Neural cell (in vitro differentiated cells): ENCODE results near the gene KRAS. TPM values are rescaled to one million over a fixed set of nuclear protein-coding genes. Genes with fewer than 3 reads are reported as not detected.

Source experiments
- H2AFZ ChIP-seq: fragments of 200-600, 300-800 bp; sonication (generic), shearing (Covaris generic); 2 replicates; pipeline ENCODE4 v1.6.0; 2014; ENCODE audit warnings: low read depth, mild to moderate bottlenecking, antibody characterized with exemption, low read length, moderate library complexity
- H3F3A ChIP-seq: fragments of 200-600 bp; shearing (Covaris generic); 2 replicates; pipeline ENCODE4 v1.6.1; 2016; ENCODE audit warnings: mild to moderate bottlenecking, moderate library complexity, mixed read lengths, antibody characterized with exemption, low read length; ENCODE audit not compliant: insufficient read depth, poor library complexity, severe bottlenecking
- H3K27ac ChIP-seq: fragments of 200-600, 300-800 bp; sonication (generic), shearing (Covaris generic); 2 replicates; pipeline ENCODE4 v1.5.1; 2014; ENCODE audit warnings: mild to moderate bottlenecking, low read length, moderate library complexity
- H3K27me3 ChIP-seq: fragments of 300-800, 200-600 bp; sonication (generic), shearing (Covaris generic); 2 replicates; pipeline ENCODE4 v1.6.0; 2014; ENCODE audit warnings: mild to moderate bottlenecking, low read depth, low read length, moderate library complexity; ENCODE audit not compliant: insufficient read depth
- H3K36me3 ChIP-seq: fragments of 300-800, 200-600 bp; sonication (generic), shearing (Covaris generic); 2 replicates; pipeline ENCODE4 v1.5.1; 2014; ENCODE audit warnings: mild to moderate bottlenecking, antibody characterized with exemption, low read length, moderate library complexity; ENCODE audit not compliant: insufficient read depth
- H3K4me2 ChIP-seq: fragments of 300-800, 200-600 bp; sonication (generic), shearing (Covaris generic); 2 replicates; pipeline ENCODE4 v1.6.0; 2014; ENCODE audit warnings: mild to moderate bottlenecking, low read length
- H3K4me3 ChIP-seq: fragments of 300-800, 200-600 bp; sonication (generic), shearing (Covaris generic); 2 replicates; pipeline ENCODE4 v1.5.1; 2014; ENCODE audit warnings: mild to moderate bottlenecking, low read length, moderate library complexity
- H3K79me2 ChIP-seq: fragments of 200-600 bp; shearing (Covaris generic); replicated peaks from 2 replicates; pipeline ENCODE4 v1.6.0; 2014; ENCODE audit warnings: mild to moderate bottlenecking, low read length, moderate library complexity; ENCODE audit not compliant: insufficient read depth
- H3K9ac ChIP-seq: fragments of 300-800, 200-600 bp; sonication (generic), shearing (Covaris generic); 2 replicates; pipeline ENCODE4 v1.6.1; 2016; ENCODE audit warnings: mild to moderate bottlenecking, low read length, mixed read lengths
- H3K9me2 ChIP-seq: fragments of 200-600 bp; shearing (Covaris generic); 2 replicates; pipeline ENCODE4 v1.6.1; 2016; ENCODE audit warnings: mild to moderate bottlenecking, low read length, mixed read lengths; ENCODE audit not compliant: insufficient read depth
- H3K9me3 ChIP-seq: fragments of 200-600, 300-800 bp; sonication (generic), shearing (Covaris generic); 2 replicates; pipeline ENCODE4 v1.6.1; 2016; ENCODE audit warnings: mild to moderate bottlenecking, mixed run types, low read length, moderate library complexity, mixed read lengths
- H4K20me1 ChIP-seq: fragments of 200-600 bp; shearing (Covaris generic); 2 replicates; pipeline ENCODE4 v1.6.1; 2016; ENCODE audit warnings: mild to moderate bottlenecking, mixed run types; ENCODE audit not compliant: insufficient read depth
- EP300 ChIP-seq: fragments of 450-650 bp; conservative IDR thresholded peaks from 2 replicates; pipeline ENCODE4 v1.6.1; 2014; ENCODE audit warnings: antibody characterized with exemption, mild to moderate bottlenecking, moderate library complexity; ENCODE audit not compliant: poor library complexity, severe bottlenecking
- EZH2 ChIP-seq: fragments of 200-600, 300-800 bp; shearing (Covaris generic), sonication (generic); IDR thresholded peaks from 2 replicates; pipeline ENCODE4 v1.6.1; 2014; ENCODE audit warnings: antibody characterized with exemption, low read length, borderline replicate concordance, mild to moderate bottlenecking; ENCODE audit not compliant: insufficient read depth, poor library complexity, severe bottlenecking
- MXI1 ChIP-seq: fragments of 450-650 bp; conservative IDR thresholded peaks from 2 replicates; pipeline ENCODE4 v1.6.1; 2014; ENCODE audit warnings: antibody characterized with exemption, mild to moderate bottlenecking; ENCODE audit not compliant: poor library complexity, severe bottlenecking
- POLR2AphosphoS5 ChIP-seq: IDR thresholded peaks from 2 replicates; pipeline ENCODE4 v1.6.1; 2012
- RAD21 ChIP-seq: fragments of 450-650 bp; conservative IDR thresholded peaks from 2 replicates; pipeline ENCODE4 v1.6.1; 2014; ENCODE audit warnings: antibody characterized with exemption, mild to moderate bottlenecking, moderate library complexity
- SMC3 ChIP-seq: fragments of 450-650 bp; conservative IDR thresholded peaks from 2 replicates; pipeline ENCODE4 v1.6.1; 2014; ENCODE audit warnings: antibody characterized with exemption, mild to moderate bottlenecking, moderate library complexity; ENCODE audit not compliant: poor library complexity
- TAF1 ChIP-seq: IDR thresholded peaks from 2 replicates; pipeline ENCODE4 v1.6.1; 2012; ENCODE audit warnings: low read depth
- polyA plus RNA-seq: library from polyadenylated mRNA; depleted of rRNA; stranded (reverse); fragments of >200 nt; gene quantifications from 2 replicates; pipeline ENCODE4 v1.2.3, GENCODE V29; 2014
- TF ChIP-seq, protein P1 (sequence below): IDR thresholded peaks from 2 replicates; pipeline ENCODE4 v1.6.1; 2012; ENCODE audit warnings: borderline replicate concordance
- TF ChIP-seq, protein P2 (sequence below): fragments of 450-650 bp; IDR thresholded peaks from 2 replicates; pipeline ENCODE4 v1.5.1; 2014; ENCODE audit warnings: antibody characterized with exemption, mild to moderate bottlenecking, moderate library complexity; ENCODE audit not compliant: poor library complexity, severe bottlenecking

KRAS gene
- polyA plus RNA-seq, 1 donor from 2014 or later = 34.7 TPM

DNA sequence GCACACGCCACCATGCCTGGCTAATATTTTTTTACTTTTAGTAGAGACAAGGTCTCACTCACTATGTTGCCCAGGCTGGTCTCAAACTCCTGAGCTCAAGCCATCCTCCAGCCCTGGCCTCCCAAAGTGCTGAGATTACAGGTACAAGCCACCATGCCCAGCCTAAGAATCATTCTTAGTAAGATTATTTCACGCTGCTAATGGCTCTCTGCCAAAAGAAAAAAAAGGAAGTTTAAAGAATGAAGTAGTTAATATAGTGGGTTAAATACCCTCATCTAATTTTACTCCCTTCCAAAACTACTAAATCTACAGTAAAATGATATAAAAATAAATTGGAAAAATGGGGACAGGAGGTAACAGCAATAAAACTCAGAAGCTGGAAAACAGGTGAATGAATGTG is 53.1 kb downstream of the KRAS start:
- Histone ChIP-seq H3F3A (no peaks in the 10 kb centered on the region), H2AFZ (no peak overlapping the region), H3K27me3 (no peaks in the 10 kb centered on the region), H3K9me3 (no peaks in the 10 kb centered on the region), H3K4me3 (no peak overlapping the region), H3K79me2 (no peaks in the 10 kb centered on the region), H3K9ac (no peak overlapping the region), H4K20me1 (no peaks in the 10 kb centered on the region), H3K4me2 (no peak overlapping the region), H3K9me2 (no peaks in the 10 kb centered on the region), H3K27ac (no peak overlapping the region), H3K36me3 (no peaks in the 10 kb centered on the region)
- TF ChIP-seq SMC3 = no peak
- TF ChIP-seq POLR2AphosphoS5 = no peak
- no peak for TF ChIP-seq RAD21
- no peak for TF ChIP-seq EP300
- TF ChIP-seq EZH2 = no peak
- TF ChIP-seq, protein P1, sequence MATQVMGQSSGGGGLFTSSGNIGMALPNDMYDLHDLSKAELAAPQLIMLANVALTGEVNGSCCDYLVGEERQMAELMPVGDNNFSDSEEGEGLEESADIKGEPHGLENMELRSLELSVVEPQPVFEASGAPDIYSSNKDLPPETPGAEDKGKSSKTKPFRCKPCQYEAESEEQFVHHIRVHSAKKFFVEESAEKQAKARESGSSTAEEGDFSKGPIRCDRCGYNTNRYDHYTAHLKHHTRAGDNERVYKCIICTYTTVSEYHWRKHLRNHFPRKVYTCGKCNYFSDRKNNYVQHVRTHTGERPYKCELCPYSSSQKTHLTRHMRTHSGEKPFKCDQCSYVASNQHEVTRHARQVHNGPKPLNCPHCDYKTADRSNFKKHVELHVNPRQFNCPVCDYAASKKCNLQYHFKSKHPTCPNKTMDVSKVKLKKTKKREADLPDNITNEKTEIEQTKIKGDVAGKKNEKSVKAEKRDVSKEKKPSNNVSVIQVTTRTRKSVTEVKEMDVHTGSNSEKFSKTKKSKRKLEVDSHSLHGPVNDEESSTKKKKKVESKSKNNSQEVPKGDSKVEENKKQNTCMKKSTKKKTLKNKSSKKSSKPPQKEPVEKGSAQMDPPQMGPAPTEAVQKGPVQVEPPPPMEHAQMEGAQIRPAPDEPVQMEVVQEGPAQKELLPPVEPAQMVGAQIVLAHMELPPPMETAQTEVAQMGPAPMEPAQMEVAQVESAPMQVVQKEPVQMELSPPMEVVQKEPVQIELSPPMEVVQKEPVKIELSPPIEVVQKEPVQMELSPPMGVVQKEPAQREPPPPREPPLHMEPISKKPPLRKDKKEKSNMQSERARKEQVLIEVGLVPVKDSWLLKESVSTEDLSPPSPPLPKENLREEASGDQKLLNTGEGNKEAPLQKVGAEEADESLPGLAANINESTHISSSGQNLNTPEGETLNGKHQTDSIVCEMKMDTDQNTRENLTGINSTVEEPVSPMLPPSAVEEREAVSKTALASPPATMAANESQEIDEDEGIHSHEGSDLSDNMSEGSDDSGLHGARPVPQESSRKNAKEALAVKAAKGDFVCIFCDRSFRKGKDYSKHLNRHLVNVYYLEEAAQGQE = no peak
- no peak for TF ChIP-seq TAF1
- TF ChIP-seq MXI1 = no peak

DNA sequence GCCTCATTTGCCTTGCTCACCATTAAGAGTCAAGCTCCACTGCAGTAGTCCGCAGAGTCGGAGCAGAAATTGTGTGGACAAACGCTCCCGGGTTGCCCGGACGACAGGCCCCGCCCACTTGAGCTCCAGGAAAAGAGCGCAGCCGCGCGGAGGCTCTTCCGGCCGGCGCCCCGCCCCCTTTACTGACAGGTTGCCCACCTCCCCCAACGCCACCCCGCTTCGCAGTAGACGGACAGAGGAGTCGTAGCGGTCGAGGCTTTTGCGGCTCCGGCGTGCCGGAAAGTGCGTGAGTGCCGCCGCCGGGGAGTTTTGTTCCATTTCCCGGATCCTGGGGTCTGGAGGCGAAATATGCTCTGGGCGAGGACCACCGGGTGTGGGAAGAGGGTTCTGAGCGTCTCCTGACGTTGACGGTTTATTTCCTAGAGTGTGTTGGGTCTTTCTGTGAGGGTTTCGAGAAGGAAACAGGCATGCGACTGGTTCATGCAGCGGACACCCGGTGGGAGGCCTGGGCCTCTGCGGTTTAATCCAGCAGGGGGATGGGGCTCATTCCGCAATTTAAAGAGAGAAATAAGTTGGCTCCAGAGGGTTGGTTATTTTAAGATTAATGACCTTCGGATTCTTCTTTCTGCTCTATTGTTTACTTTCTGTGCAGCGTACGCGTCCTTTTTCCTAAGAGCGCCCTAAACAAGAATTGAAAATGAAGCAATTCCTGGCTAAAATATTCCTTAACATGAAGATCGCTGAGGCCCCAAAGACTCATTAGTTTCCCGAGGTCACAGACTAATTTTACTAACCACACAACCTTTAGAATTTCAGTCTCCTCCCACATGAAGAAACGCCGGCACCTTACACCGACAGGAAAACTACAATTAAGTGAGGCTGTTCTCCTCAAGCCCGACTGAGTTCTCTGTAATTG is 55.4 kb downstream of the KRAS start, which contains the start of the genes DNAI7 and ETFRF1:
Gene DNAI7, minus strand, starts transcription at position 105 of the 916 bp plus-strand sequence. Its CDS starts 82 bp downstream, at position 23.
Gene ETFRF1, plus strand, starts transcription at position 182 of the 916 bp plus-strand sequence. CDS start 8,720 bp downstream, outside the sequence.
- no peaks in the 10 kb centered on the region for H3K9me2 ChIP-seq
- H3K27ac ChIP-seq = peak within 1 kb of the TSS; percentile 91
- no peaks in the 10 kb centered on the region for H3K27me3 ChIP-seq
- peak within 1 kb of the TSS; percentile 95 for H2AFZ ChIP-seq
- peak within 1 kb of the TSS; percentile 86 for H3K4me3 ChIP-seq
- peak within 1 kb of the TSS; percentile 84 for H3K4me2 ChIP-seq
- H3K9me3 ChIP-seq = no peaks in the 10 kb centered on the region
- H3K9ac ChIP-seq = peak within 1 kb of the TSS; percentile 88
- no peaks in the 10 kb centered on the region for H3F3A ChIP-seq
- H3K36me3 ChIP-seq = no peaks in the 10 kb centered on the region
- TF ChIP-seq EP300 = peak; percentile 60
- no peak for TF ChIP-seq EZH2
- TF ChIP-seq SMC3 = peak; percentile 32
- TF ChIP-seq MXI1 = peak; percentile 87
- TF ChIP-seq POLR2AphosphoS5 = peak; percentile 82
- TF ChIP-seq, protein P2, sequence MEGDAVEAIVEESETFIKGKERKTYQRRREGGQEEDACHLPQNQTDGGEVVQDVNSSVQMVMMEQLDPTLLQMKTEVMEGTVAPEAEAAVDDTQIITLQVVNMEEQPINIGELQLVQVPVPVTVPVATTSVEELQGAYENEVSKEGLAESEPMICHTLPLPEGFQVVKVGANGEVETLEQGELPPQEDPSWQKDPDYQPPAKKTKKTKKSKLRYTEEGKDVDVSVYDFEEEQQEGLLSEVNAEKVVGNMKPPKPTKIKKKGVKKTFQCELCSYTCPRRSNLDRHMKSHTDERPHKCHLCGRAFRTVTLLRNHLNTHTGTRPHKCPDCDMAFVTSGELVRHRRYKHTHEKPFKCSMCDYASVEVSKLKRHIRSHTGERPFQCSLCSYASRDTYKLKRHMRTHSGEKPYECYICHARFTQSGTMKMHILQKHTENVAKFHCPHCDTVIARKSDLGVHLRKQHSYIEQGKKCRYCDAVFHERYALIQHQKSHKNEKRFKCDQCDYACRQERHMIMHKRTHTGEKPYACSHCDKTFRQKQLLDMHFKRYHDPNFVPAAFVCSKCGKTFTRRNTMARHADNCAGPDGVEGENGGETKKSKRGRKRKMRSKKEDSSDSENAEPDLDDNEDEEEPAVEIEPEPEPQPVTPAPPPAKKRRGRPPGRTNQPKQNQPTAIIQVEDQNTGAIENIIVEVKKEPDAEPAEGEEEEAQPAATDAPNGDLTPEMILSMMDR = peak; percentile 21
- TF ChIP-seq TAF1 = no peak
- TF ChIP-seq RAD21 = peak; percentile 36
- TF ChIP-seq, protein P1 = peak; percentile 33
- H3K79me2 ChIP-seq = no peaks in the 10 kb centered on the region
- no peaks in the 10 kb centered on the region for H4K20me1 ChIP-seq
